ENCODE measurements around the gene CYP1A1.
"Not testable (repeated sequence)": the region's sequence is repeated elsewhere in the genome, so short reads cannot be mapped to it uniquely, and the experiment has no call there.

The CYP1A1 gene

GRCh38 chr15:74725225-74725774 lies at the start of gene CYP1A1:
CYP1A1 (minus strand) TSS chr15:74725528; CDS start chr15:74723097, 2,431 bp downstream.
- DNase-seq, result no peak

GRCh38 chr15:74773731-74774252 lies 48.5 kb upstream of the CYP1A1 start:
- peak; percentile 27 for DNase-seq

- no peak for DNase-seq
Measured at GRCh38 chr15:74773329-74773728, 48.0 kb upstream of the CYP1A1 start.

GRCh38 chr15:74770211-74770903 lies 45.0 kb upstream of the CYP1A1 start:
- no peak for DNase-seq

- no peak for DNase-seq
Measured at GRCh38 chr15:74769463-74770025, 44.2 kb upstream of the CYP1A1 start.

- peak; percentile 26 for DNase-seq
Measured at GRCh38 chr15:74768771-74769342, 43.5 kb upstream of the CYP1A1 start.

- no peak for DNase-seq
Measured at GRCh38 chr15:74768099-74768770, 42.9 kb upstream of the CYP1A1 start.

- DNase-seq, result no peak
Measured at GRCh38 chr15:74767167-74768098, 42.1 kb upstream of the CYP1A1 start.

GRCh38 chr15:74763416-74763815 lies 38.1 kb upstream of the CYP1A1 start:
- no peak for DNase-seq

GRCh38 chr15:74762791-74763150 lies 37.4 kb upstream of the CYP1A1 start:
- DNase-seq, result no peak

- no peak for DNase-seq
Measured at GRCh38 chr15:74758736-74759135, 33.4 kb upstream of the CYP1A1 start.

GRCh38 chr15:74754593-74755215 lies 29.4 kb upstream of the CYP1A1 start:
- no peak for DNase-seq

- DNase-seq, result no peak
Measured at GRCh38 chr15:74752531-74752930, 27.2 kb upstream of the CYP1A1 start.

GRCh38 chr15:74752011-74752410 lies 26.7 kb upstream of the CYP1A1 start:
- no peak for DNase-seq

GRCh38 chr15:74750751-74751150 lies 25.4 kb upstream of the CYP1A1 start:
- DNase-seq, result no peak

- no peak for DNase-seq
Measured at GRCh38 chr15:74749832-74750231, 24.5 kb upstream of the CYP1A1 start.

- no peak for DNase-seq
Measured at GRCh38 chr15:74748322-74748946, 23.1 kb upstream of the CYP1A1 start, which contains the start of gene CYP1A2. CYP1A2 (plus strand) TSS chr15:74748845; CDS start chr15:74749739, 894 bp downstream.

- no peak for DNase-seq
Measured at GRCh38 chr15:74746389-74746788, 21.1 kb upstream of the CYP1A1 start.

- DNase-seq, result no peak
Measured at GRCh38 chr15:74742422-74742821, 17.1 kb upstream of the CYP1A1 start.

- DNase-seq, result not testable (repeated sequence)
Measured at GRCh38 chr15:74738239-74738638, 12.9 kb upstream of the CYP1A1 start.

- no peak for DNase-seq
Measured at GRCh38 chr15:74735305-74735704, 10.0 kb upstream of the CYP1A1 start.

All from DMS153 (cell line).